Esophagus muscularis mucosa (tissue), 4 donors: Measurements from ENCODE around the gene PPP2R5C. TPM values are rescaled to one million over a fixed set of nuclear protein-coding genes. Genes with fewer than 3 reads are reported as not detected.
A peak's percentile ranks its signal among the peaks of the same experiment; 100 is the strongest.

Experiments used
- DNase-seq: peaks from one replicate; pipeline ENCODE4 v3.0.0-alpha.2; 2017; ENCODE audit errors: extremely low spot score
- H3K27ac ChIP-seq, 4 donors: fragments of 200-600 bp; sonication (generic); replicated peaks in 1 of 4; 1 replicate in 3 of 4; 2 replicates in 1 of 4; pipeline ENCODE4 v1.5.1; 2016 to 2019; ENCODE audit warnings: mild to moderate bottlenecking in 1 of 4
- H3K27me3 ChIP-seq, 4 donors: fragments of 200-600 bp; sonication (generic); one replicate each; pipeline versions ENCODE4 v1.5.1 to v1.6.0; 2016 to 2019
- H3K36me3 ChIP-seq, 4 donors: fragments of 200-600 bp; sonication (generic); one replicate each; pipeline ENCODE4 v1.5.1; 2016 to 2019
- H3K4me1 ChIP-seq, 4 donors: fragments of 200-600 bp; sonication (generic); one replicate each; pipeline ENCODE4 v1.5.1; 2016 to 2019
- H3K4me3 ChIP-seq, 4 donors: fragments of 200-600 bp; sonication (generic); 1 replicate in 2 of 4; 2 replicates in 2 of 4; pipeline ENCODE4 v1.5.1; 2016 to 2019; ENCODE audit warnings: mild to moderate bottlenecking in 4 of 4, moderate library complexity in 1 of 4
- H3K9me3 ChIP-seq, 4 donors: fragments of 200-600 bp; sonication (generic); 1 replicate in 3 of 4; 2 replicates in 1 of 4; pipeline ENCODE4 v1.5.1; 2016 to 2019
- EP300 ChIP-seq: sonication (generic); formaldehyde crosslinking; IDR thresholded peaks from one replicate; pipeline ENCODE4 v1.6.1; 2017; ENCODE audit warnings: antibody characterized with exemption
- POLR2A ChIP-seq: fragments of 450-650 bp; IDR thresholded peaks from one replicate; pipeline ENCODE4 v1.6.1; 2017; ENCODE audit warnings: antibody characterized with exemption, moderate library complexity, mild to moderate bottlenecking, low read depth
- POLR2AphosphoS5 ChIP-seq, 2 donors: sonication (generic); formaldehyde crosslinking; IDR thresholded peaks; one replicate each; pipeline ENCODE4 v1.6.1; 2017; ENCODE audit warnings: antibody characterized with exemption in 2 of 2
- WGBS: methylation state at CpG from one replicate; pipeline ENCODE4 v1.1.5; 2018; 5-methylcytosine and 5-hydroxymethylcytosine counted together
- intact Hi-C: fragments of 100-400 bp; cut with DNase I; formaldehyde crosslinking; loops from one replicate; pipeline ENCODE4 v1.15.1; 2023
- total RNA-seq, 4 donors: library from RNA; depleted of rRNA; stranded (reverse); fragments of >200 nt; gene quantifications; one replicate each; pipeline versions ENCODE4 v1.1.0 to v1.2.1, GENCODE V29; 2016
- TF ChIP-seq, protein P1 (sequence below), 3 experiments: fragments of 200-600 bp in 2 of 3; fragments of 450-650 bp in 1 of 3; sonication (generic) in 2 of 3; IDR thresholded peaks; one replicate each; pipeline ENCODE4 v1.5.1; 2017 to 2019; ENCODE audit warnings: antibody characterized with exemption in 3 of 3, mild to moderate bottlenecking in 2 of 3, moderate library complexity in 1 of 3

PPP2R5C gene
- total RNA-seq, 4 donors from 2014 or later = 103 to 142 (median 131) TPM

DNA sequence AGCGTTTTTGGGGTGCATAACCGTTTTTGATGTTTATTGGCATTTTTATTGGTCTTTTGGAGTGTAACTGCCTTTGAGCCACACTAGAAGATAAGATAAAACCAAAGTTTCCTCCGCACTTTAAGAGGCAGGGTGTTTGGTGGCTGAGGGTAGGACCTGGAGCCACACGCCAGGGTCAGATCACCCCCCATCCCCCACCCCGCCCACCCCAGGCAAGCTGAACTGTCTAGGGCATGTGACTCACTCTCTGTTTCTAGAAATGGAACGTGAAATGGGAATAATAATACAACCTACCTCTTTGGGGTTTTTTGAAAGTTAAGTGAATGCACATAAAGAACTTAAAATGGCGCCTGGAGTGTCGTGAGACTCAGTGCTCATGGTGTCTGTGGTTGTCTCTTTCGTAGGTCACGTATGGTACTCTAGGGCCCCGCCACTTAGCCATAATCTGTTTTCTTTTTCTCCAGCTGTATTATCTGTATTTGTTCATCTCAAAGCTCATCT is 56.0 kb downstream of the PPP2R5C start:
- Histone ChIP-seq H3K4me3 (no peak overlapping the region), H3K9me3 (no peaks in the 10 kb centered on the region), H3K4me1 (peaks cover 48 to 66% (median 59%) of the 10 kb centered on the region in 4 donors), H3K27ac (peak overlapping the region in 2 of 4 donors; percentile 20 to 21), H3K27me3 (no peaks in the 10 kb centered on the region), H3K36me3 (peaks cover 0 to 7% (median 3%) of the 10 kb centered on the region in 4 donors)
- intact Hi-C loops = no loop called here
- 88% methylated on average over 11 of the region's 11 CpGs for WGBS
- peak; percentile 60 for DNase-seq
- TF ChIP-seq POLR2A (no peak), POLR2AphosphoS5 (IDR thresholded peaks at IDR 0.05) (no peak), EP300 (no peak)
- TF ChIP-seq, protein P1, sequence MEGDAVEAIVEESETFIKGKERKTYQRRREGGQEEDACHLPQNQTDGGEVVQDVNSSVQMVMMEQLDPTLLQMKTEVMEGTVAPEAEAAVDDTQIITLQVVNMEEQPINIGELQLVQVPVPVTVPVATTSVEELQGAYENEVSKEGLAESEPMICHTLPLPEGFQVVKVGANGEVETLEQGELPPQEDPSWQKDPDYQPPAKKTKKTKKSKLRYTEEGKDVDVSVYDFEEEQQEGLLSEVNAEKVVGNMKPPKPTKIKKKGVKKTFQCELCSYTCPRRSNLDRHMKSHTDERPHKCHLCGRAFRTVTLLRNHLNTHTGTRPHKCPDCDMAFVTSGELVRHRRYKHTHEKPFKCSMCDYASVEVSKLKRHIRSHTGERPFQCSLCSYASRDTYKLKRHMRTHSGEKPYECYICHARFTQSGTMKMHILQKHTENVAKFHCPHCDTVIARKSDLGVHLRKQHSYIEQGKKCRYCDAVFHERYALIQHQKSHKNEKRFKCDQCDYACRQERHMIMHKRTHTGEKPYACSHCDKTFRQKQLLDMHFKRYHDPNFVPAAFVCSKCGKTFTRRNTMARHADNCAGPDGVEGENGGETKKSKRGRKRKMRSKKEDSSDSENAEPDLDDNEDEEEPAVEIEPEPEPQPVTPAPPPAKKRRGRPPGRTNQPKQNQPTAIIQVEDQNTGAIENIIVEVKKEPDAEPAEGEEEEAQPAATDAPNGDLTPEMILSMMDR (IDR thresholded peaks at IDR 0.05) = no peak

DNA sequence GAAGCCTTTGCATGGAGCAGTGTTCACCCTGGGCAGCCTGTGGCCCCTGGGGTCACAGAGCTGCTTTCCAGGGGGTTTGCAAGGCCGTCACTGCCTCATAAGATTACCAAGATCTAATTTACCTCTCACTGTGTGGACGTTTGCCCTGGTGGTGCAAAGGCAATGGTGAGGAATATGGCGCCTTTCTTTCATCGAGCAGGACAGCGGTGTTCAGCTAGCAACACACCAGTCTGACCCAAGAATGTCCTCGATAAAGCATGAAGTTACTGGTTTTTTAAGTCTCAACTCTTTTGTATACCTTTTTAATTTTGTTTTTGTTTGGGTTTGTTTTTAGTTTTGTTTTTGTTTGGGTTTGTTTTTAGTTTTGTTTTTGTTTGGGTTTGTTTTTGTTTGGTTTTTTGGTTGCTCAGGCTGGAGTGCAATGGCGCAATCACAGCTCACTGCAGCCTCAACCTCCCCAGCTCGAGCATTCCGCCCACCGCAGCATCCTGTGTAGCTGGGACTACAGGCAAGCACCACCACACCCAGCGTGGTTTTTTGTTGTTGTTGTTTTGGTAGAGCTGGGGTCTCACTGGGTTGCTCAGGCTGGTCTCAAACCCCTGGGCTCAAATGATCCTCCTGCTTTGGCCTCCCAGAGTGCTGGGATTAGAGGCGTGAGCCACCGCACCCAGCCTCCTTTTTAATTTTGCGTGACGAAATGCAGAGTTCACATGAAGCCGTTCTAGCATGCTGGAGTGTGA is 57.9 kb downstream of the PPP2R5C start:
- H3K27me3 ChIP-seq = no peaks in the 10 kb centered on the region
- H3K4me3 ChIP-seq = no peak overlapping the region
- 93% methylated on average over 16 of the region's 16 CpGs for WGBS
- intact Hi-C loops = no loop called here
- H3K36me3 ChIP-seq = peaks cover 0 to 7% (median 3%) of the 10 kb centered on the region in 4 donors
- H3K9me3 ChIP-seq = no peaks in the 10 kb centered on the region
- DNase-seq = peak; percentile 68
- TF ChIP-seq EP300 = no peak
- no peak for TF ChIP-seq POLR2AphosphoS5 (IDR thresholded peaks at IDR 0.05)
- TF ChIP-seq, protein P1 (IDR thresholded peaks at IDR 0.05) = no peak
- TF ChIP-seq POLR2A = no peak
- H3K4me1 ChIP-seq = peaks cover 34 to 66% (median 59%) of the 10 kb centered on the region in 4 donors
- H3K27ac ChIP-seq = peak overlapping the region in 1 of 4 donors; percentile 25

GRCh38 chr14:101820283-101820798 is 58.8 kb downstream of the PPP2R5C start:
- intact Hi-C loops = no loop called here
- no peak for TF ChIP-seq POLR2AphosphoS5 (IDR thresholded peaks at IDR 0.05)
- TF ChIP-seq, protein P1 (IDR thresholded peaks at IDR 0.05) = no peak
- no peak for TF ChIP-seq POLR2A
- no peak for TF ChIP-seq EP300

GRCh38 chr14:101821528-101821927 is 60.0 kb downstream of the PPP2R5C start:
- H3K27me3 ChIP-seq = no peaks in the 10 kb centered on the region
- H3K4me3 ChIP-seq = no peak overlapping the region
- no peaks in the 10 kb centered on the region for H3K9me3 ChIP-seq
- WGBS = 91% methylated on average over 11 of the region's 11 CpGs
- intact Hi-C loops = no loop called here
- peaks cover 0 to 7% (median 3%) of the 10 kb centered on the region in 4 donors for H3K36me3 ChIP-seq
- TF ChIP-seq POLR2AphosphoS5 (IDR thresholded peaks at IDR 0.05) (no peak), POLR2A (no peak), EP300 (no peak)
- TF ChIP-seq, protein P1 (IDR thresholded peaks at IDR 0.05) = no peak
- peak overlapping the region; percentile 87 to 91 (median 90) for H3K27ac ChIP-seq
- H3K4me1 ChIP-seq = peaks cover 42 to 68% (median 67%) of the 10 kb centered on the region in 4 donors
- no peak for DNase-seq

More at GRCh38 chr14:101820283-101820798, 58.8 kb downstream of the PPP2R5C start:
- Histone ChIP-seq H3K36me3 (peaks cover 0 to 7% (median 3%) of the 10 kb centered on the region in 4 donors), H3K27ac (peak overlapping the region in 2 of 4 donors; percentile 14 to 90), H3K9me3 (no peaks in the 10 kb centered on the region), H3K27me3 (no peaks in the 10 kb centered on the region), H3K4me1 (peaks cover 36 to 66% (median 60%) of the 10 kb centered on the region in 4 donors), H3K4me3 (no peak overlapping the region)
- 79% methylated on average over 10 of the region's 10 CpGs for WGBS
- no peak for DNase-seq
